ENCODE data around the gene BCR. TPM values are rescaled to one million over a fixed set of nuclear protein-coding genes. Genes with fewer than 3 reads are reported as not detected.
"Not testable (repeated sequence)": the region's sequence is repeated elsewhere in the genome, so short reads cannot be mapped to it uniquely, and the experiment has no call there.

BCR gene
- total and polyA plus RNA-seq, 7 donors: 2.7 to 7.7 (median 6.5) TPM

- H3K36me3 ChIP-seq (ENCODE audit: insufficient read depth in 1 of 2, low read depth in 1 of 2); DNase-seq; H3K4me3 ChIP-seq; ATAC-seq; H3K9me3 ChIP-seq; H3K27me3 ChIP-seq (ENCODE audit: insufficient read depth in 3 of 3, low read length in 2 of 3); H3K4me1 ChIP-seq; H3K27ac ChIP-seq; intact Hi-C loops (cut with DNase I): not testable (repeated sequence)
- 92 to 95% (median 94%) methylated on average over 14 to 17 of the region's 18 CpGs for WGBS, 3 donors
Observed at GRCh38 chr22:23311635-23312420, 131.5 kb downstream of the BCR start.

- no peaks in the 10 kb centered on the region for H3K9me3 ChIP-seq
- H3K36me3 ChIP-seq (ENCODE audit: insufficient read depth in 1 of 2, low read depth in 1 of 2): no peaks in the 10 kb centered on the region
- H3K4me1 ChIP-seq: no peaks in the 10 kb centered on the region
- H3K27me3 ChIP-seq (ENCODE audit: insufficient read depth in 3 of 3, low read length in 2 of 3): no peaks in the 10 kb centered on the region
- ATAC-seq (no peak), DNase-seq (no peak)
- 86 to 90% (median 89%) methylated on average over 13 to 14 of the region's 14 CpGs for WGBS, 3 donors
- TF ChIP-seq CTCF (IDR thresholded peaks at IDR 0.05): no peak
- no peak overlapping the region for H3K27ac ChIP-seq
- H3K4me3 ChIP-seq: no peak overlapping the region
- intact Hi-C loops (cut with DNase I): no loop called here
Observed at GRCh38 chr22:23313791-23314567, 133.7 kb downstream of the BCR start.

GRCh38 chr22:23315341-23315917 lies 135.1 kb downstream of the BCR start:
- DNase-seq (peak in 1 of 2 donors; percentile 73), ATAC-seq (no peak)
- peak; percentile 76 for TF ChIP-seq CTCF (IDR thresholded peaks at IDR 0.05)
- intact Hi-C loops (cut with DNase I): loop anchor here in 1 of 2 donors (1.0 kb wide), 1 partner anchor 71 kb away; no protein-coding TSS in a partner anchor
- Histone ChIP-seq H3K27ac (no peak overlapping the region), H3K36me3 (ENCODE audit: insufficient read depth in 1 of 2, low read depth in 1 of 2) (no peaks in the 10 kb centered on the region), H3K27me3 (ENCODE audit: insufficient read depth in 3 of 3, low read length in 2 of 3) (no peaks in the 10 kb centered on the region), H3K4me3 (no peak overlapping the region), H3K9me3 (no peaks in the 10 kb centered on the region), H3K4me1 (no peaks in the 10 kb centered on the region)
- WGBS, 3 donors: 30 to 32% (median 31%) methylated on average over 15 of the region's 15 CpGs

GRCh38 chr22:23316596-23316995 lies 136.3 kb downstream of the BCR start:
- H3K27ac ChIP-seq; DNase-seq; H3K4me1 ChIP-seq; H3K36me3 ChIP-seq (ENCODE audit: insufficient read depth in 1 of 2, low read depth in 1 of 2); ATAC-seq; intact Hi-C loops (cut with DNase I); H3K9me3 ChIP-seq; H3K4me3 ChIP-seq; H3K27me3 ChIP-seq (ENCODE audit: insufficient read depth in 3 of 3, low read length in 2 of 3): not testable (repeated sequence)
- 81 to 95% (median 87%) methylated on average over 4 to 5 of the region's 11 CpGs for WGBS, 3 donors

GRCh38 chr22:23318316-23318715 lies 138.0 kb downstream of the BCR start:
- H3K4me1 ChIP-seq; H3K4me3 ChIP-seq; ATAC-seq; H3K36me3 ChIP-seq (ENCODE audit: insufficient read depth in 1 of 2, low read depth in 1 of 2); DNase-seq; H3K9me3 ChIP-seq; H3K27ac ChIP-seq; intact Hi-C loops (cut with DNase I); H3K27me3 ChIP-seq (ENCODE audit: insufficient read depth in 3 of 3, low read length in 2 of 3): not testable (repeated sequence)
- 87 to 91% (median 88%) methylated on average over 3 to 7 of the region's 9 CpGs for WGBS, 3 donors

- H3K4me3 ChIP-seq; ATAC-seq; H3K27ac ChIP-seq; H3K36me3 ChIP-seq (ENCODE audit: insufficient read depth in 1 of 2, low read depth in 1 of 2); intact Hi-C loops (cut with DNase I); H3K9me3 ChIP-seq; DNase-seq; H3K4me1 ChIP-seq; H3K27me3 ChIP-seq (ENCODE audit: insufficient read depth in 3 of 3, low read length in 2 of 3): not testable (repeated sequence)
- 76 to 81% (median 79%) methylated on average over 19 of the region's 19 CpGs for WGBS, 3 donors
Observed at GRCh38 chr22:23322497-23323080, 142.3 kb downstream of the BCR start.

GRCh38 chr22:23323960-23324688 lies 143.8 kb downstream of the BCR start:
- ATAC-seq; H3K4me3 ChIP-seq; H3K27me3 ChIP-seq (ENCODE audit: insufficient read depth in 3 of 3, low read length in 2 of 3); intact Hi-C loops (cut with DNase I); H3K36me3 ChIP-seq (ENCODE audit: insufficient read depth in 1 of 2, low read depth in 1 of 2); H3K9me3 ChIP-seq; H3K4me1 ChIP-seq; H3K27ac ChIP-seq; DNase-seq: not testable (repeated sequence)
- 81 to 90% (median 88%) methylated on average over 5 to 6 of the region's 6 CpGs for WGBS, 3 donors
